ENCODE results near the gene TCP11X1.
"Not testable (repeated sequence)": the region's sequence is repeated elsewhere in the genome, so short reads cannot be mapped to it uniquely, and the experiment has no call there.

DNA sequence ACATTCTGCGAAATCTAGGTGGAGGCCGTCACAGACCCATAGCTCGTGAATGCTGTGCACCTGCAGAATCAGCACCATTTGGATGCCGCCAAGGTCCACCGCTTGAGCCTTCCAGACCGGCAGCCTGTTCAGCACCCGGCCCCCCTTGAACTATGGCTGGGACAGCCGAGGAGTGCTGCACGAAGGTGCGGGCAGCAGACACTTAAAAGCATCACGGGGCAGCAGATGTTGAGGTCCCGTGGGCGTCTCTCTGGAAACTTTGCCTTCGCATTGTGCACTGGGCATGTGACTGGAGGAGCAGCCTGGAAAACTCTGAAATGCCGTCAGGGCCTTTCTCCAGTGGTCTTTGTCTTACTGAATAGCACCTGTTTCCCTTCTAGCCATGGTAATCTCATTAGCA lies 25.2 kb downstream of the TCP11X1 start:
- TF ChIP-seq, protein P1, sequence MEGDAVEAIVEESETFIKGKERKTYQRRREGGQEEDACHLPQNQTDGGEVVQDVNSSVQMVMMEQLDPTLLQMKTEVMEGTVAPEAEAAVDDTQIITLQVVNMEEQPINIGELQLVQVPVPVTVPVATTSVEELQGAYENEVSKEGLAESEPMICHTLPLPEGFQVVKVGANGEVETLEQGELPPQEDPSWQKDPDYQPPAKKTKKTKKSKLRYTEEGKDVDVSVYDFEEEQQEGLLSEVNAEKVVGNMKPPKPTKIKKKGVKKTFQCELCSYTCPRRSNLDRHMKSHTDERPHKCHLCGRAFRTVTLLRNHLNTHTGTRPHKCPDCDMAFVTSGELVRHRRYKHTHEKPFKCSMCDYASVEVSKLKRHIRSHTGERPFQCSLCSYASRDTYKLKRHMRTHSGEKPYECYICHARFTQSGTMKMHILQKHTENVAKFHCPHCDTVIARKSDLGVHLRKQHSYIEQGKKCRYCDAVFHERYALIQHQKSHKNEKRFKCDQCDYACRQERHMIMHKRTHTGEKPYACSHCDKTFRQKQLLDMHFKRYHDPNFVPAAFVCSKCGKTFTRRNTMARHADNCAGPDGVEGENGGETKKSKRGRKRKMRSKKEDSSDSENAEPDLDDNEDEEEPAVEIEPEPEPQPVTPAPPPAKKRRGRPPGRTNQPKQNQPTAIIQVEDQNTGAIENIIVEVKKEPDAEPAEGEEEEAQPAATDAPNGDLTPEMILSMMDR (conservative IDR thresholded peaks at IDR 0.05; ENCODE audit: low read depth, low read length), result not testable (repeated sequence)
- TF ChIP-seq EZH2 (IDR thresholded peaks at IDR 0.05; ENCODE audit: borderline replicate concordance, low read depth, low read length, poor library complexity, severe bottlenecking), result not testable (repeated sequence)

All from A673 (cell line).